Kidney epithelial cell (primary cell): ENCODE data around the gene CDK18. TPM values are rescaled to one million over a fixed set of nuclear protein-coding genes. Genes with fewer than 3 reads are reported as not detected.

Source experiments
- DNase-seq: peaks from one replicate; pipeline ENCODE4 v3.0.0-alpha.2; 2010; ENCODE audit warnings: low read depth
- H3K27me3 ChIP-seq: 2 replicates; pipeline ENCODE4 v1.6.0; 2011; ENCODE audit warnings: low read length; ENCODE audit not compliant: control insufficient read depth, insufficient read depth
- H3K36me3 ChIP-seq: 2 replicates; pipeline ENCODE4 v1.5.1; 2011; ENCODE audit warnings: low read length; ENCODE audit not compliant: control insufficient read depth, insufficient read depth
- H3K4me3 ChIP-seq: 2 replicates; pipeline ENCODE4 v1.5.1; 2011; ENCODE audit warnings: low read depth, mild to moderate bottlenecking, control low read depth, low read length
- total RNA-seq: library from RNA; depleted of rRNA; stranded (reverse); fragments of >200 nt; gene quantifications from 2 replicates; pipeline ENCODE4 v1.2.3, GENCODE V29; 2015
- TF ChIP-seq, protein P1 (sequence below): IDR thresholded peaks from 2 replicates; pipeline ENCODE4 v1.5.1; 2011; ENCODE audit warnings: mild to moderate bottlenecking, moderate library complexity, low read length, control low read depth, inconsistent platforms; ENCODE audit not compliant: insufficient read depth, poor library complexity, severe bottlenecking

The CDK18 gene
- total RNA-seq, 1 donor from 2014 or later, result 12.1 TPM

DNA sequence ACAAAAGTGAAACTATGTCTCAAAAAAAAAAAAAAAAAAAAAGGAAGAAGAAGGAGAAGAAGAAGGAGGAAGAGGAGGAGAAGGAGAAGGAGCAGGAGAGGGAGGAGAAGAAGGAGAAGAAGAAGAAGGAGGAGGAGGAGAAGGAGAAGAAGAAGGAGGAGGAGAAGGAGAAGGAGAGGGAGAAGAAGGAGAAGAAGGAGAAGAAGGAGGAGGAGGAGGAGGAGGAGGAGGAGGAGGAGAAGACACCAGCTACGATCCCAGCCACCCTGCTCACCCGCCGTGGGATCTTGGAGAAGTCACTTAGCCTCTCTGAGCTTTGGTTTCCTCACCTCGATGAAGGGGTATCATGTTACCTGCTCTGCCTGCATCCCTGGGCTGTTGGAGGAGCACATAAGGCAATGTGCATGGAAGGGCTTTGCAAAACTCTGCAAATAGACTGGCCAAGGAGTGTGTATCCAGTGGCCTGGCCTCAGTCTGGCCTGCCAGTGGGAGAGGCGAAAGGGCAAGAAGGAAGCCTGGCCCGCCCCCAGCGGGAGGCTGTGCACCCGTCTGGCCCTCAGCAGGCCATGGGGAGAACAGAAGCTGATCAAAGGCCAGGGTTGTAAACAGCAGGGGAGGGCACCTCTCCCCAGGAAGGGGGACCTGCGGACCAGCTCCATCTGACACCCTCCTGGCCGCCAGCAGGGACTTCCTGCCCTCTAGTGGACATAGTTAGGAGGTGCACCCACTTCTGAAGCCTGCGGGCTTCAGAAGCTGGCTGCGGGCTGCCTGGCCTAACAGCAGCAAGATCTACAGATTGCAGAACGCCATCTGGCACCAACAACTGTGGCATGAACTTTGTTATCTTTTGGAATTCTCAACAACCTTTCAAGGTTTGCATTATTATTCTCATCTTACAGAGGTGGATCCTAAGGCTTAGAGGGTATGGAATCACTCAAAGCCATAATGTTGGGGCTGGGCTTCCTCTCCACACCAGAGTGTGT lies 19.2 kb upstream of the CDK18 start:
- TF ChIP-seq, protein P1, sequence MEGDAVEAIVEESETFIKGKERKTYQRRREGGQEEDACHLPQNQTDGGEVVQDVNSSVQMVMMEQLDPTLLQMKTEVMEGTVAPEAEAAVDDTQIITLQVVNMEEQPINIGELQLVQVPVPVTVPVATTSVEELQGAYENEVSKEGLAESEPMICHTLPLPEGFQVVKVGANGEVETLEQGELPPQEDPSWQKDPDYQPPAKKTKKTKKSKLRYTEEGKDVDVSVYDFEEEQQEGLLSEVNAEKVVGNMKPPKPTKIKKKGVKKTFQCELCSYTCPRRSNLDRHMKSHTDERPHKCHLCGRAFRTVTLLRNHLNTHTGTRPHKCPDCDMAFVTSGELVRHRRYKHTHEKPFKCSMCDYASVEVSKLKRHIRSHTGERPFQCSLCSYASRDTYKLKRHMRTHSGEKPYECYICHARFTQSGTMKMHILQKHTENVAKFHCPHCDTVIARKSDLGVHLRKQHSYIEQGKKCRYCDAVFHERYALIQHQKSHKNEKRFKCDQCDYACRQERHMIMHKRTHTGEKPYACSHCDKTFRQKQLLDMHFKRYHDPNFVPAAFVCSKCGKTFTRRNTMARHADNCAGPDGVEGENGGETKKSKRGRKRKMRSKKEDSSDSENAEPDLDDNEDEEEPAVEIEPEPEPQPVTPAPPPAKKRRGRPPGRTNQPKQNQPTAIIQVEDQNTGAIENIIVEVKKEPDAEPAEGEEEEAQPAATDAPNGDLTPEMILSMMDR, result peak; percentile 98
- peak; percentile 28 for DNase-seq
- Histone ChIP-seq H3K27me3 (peaks cover 44% of the 10 kb centered on the region), H3K36me3 (no peaks in the 10 kb centered on the region), H3K4me3 (no peak overlapping the region)

DNA sequence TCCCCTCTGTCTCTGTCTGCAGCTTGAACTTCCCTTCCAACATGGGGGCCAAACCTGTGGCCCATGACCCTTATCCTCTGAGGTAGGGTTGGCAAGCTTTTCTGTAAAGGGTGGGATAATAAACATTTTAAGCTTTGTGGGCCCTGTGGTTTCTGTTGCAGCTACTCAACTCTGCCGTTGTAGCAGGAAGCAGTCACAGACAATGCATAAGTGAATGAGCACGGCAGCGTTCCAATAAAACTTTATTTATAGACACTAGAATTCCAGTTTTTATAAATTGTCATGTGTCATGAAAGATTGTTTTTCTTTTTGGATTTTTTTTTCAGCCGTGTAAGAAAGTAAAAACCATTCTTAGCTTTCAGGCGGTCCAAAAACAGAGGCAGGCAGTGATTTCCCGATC lies 18.2 kb upstream of the CDK18 start:
- Histone ChIP-seq H3K4me3 (no peak overlapping the region), H3K36me3 (no peaks in the 10 kb centered on the region), H3K27me3 (peaks cover 36% of the 10 kb centered on the region)
- TF ChIP-seq, protein P1, result no peak
- DNase-seq, result no peak

DNA sequence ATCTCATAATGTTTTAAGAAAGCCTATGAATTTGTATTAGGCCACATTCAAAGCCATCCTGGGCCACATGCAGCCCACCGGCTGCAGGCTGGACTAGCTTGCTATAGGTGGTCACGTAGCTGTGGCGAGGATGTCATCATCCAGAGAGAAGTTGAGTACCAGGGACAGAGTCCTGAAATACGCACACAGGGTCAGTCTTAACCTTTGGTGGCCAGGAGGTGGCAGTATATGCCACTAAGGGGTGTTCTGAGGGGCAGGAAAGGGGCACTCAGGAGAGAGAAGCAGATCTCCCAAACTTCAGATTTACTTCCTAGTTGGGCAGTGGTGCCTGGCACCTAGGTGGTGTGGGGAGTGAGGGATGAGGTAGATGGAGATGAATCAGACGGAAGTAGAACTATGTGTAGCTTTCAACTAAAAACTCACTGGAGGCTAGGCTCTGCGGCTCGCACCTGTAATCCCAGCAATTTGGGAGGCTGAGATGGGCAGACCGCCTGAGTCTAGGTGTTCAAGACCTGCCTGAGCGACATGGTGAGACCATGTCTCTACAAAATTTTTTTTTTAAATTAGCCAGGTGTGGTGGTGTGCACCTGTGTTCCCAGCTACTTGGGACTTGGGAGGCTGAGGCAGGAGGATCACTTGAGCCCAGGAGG lies 16.3 kb upstream of the CDK18 start:
- Histone ChIP-seq H3K36me3 (no peaks in the 10 kb centered on the region), H3K27me3 (peaks cover 18% of the 10 kb centered on the region), H3K4me3 (no peak overlapping the region)
- TF ChIP-seq, protein P1, result peak; percentile 76
- DNase-seq, result no peak

DNA sequence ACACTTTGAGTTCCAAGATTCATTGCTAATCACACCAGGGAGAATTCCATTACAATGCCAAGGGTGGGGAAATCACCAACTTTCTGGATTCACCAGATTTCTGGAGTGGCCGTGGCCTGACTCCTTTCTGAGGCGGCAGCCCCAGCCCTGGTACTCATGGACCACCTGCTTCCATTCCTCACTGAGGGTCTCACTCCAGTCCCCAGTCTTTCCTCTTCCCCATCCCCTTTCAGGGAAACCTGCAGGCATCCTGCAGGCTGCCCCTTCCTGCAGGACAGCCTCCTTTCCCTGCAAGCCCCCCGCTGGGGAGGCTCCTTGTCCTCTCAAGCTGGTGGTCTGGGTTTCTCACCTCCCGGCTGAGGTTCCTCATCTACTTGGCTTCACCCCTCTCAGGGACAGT lies 12.7 kb upstream of the CDK18 start:
- peaks cover 2% of the 10 kb centered on the region for H3K27me3 ChIP-seq

DNA sequence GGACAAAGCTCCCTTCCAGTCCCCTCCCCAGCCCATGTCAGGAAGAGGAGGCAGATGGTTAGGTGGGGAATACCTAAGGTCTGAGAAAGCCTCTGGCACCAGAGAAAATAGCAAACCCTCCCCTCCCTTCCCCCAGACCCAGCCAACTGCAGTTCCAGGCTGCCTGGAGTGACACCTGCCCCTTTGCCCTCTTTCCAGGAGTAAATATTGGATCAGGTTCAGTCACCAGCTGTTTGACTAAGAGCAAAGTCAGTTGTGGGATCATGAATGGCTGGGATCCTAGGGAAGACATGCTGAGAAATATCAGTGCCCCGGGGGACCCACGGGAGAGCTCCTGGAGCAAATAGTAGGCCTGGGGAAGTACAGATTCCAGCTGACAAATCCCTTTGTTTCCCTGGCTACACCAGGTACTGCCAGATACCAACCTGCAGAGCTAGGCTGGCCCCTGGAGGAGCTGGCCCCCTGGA lies 12.2 kb upstream of the CDK18 start:
- no peak overlapping the region for H3K4me3 ChIP-seq
- DNase-seq, result no peak
- TF ChIP-seq, protein P1, result no peak
- peaks cover 2% of the 10 kb centered on the region for H3K27me3 ChIP-seq
- H3K36me3 ChIP-seq, result no peaks in the 10 kb centered on the region

More for the DNA sequence above, 12.7 kb upstream of the CDK18 start:
- H3K36me3 ChIP-seq, result no peaks in the 10 kb centered on the region
- TF ChIP-seq, protein P1, result no peak
- no peak overlapping the region for H3K4me3 ChIP-seq
- no peak for DNase-seq
